HPDE6-E6E7 (cell line): Measurements from ENCODE around the gene XCR1.
"Not testable (repeated sequence)": the region's sequence is repeated elsewhere in the genome, so short reads cannot be mapped to it uniquely, and the experiment has no call there.

Source experiments
- DNase-seq: peaks from one replicate; pipeline ENCODE4 v3.0.0; 2011; ENCODE audit warnings: missing footprints; ENCODE audit errors: extremely low spot score

The XCR1 gene

DNA sequence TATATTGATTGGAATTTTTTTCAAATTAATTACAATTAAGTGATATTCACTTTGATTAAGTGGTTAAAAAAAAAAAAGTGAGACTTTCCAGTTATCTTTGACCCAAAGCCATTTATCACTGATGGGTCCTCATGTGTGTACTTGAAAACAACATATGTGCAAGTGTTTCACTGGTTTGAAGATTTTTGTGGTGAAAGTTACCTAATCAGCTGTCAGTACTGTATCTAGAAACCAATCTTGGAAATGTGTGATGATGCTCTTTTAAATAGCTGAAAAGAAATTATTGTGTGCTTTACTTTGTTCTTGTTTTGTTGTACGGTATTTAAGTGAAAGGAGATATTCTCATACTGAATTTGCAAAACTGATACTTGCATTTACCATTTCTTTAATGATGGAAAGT, 11.6 kb upstream of the XCR1 start:
- DNase-seq = no peak

DNA sequence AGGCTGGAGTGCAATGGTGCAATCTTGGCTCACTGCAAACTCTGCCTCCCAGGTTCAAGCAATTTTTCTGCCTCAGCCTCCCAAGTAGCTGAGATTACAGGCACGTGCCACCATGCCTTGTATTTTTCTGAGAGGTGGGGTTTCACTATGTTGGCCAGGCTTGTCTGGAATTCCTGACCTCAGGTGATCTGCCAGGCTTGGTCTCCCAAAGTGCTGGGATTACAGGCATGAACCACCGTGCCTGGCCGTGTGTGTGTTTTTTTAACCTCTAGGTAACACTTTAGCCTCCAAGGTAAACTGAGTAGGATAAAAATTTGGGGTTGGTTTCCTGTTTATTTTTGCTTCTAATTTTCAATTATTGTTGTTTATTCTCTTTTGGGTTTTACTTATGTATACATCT, 10.8 kb upstream of the XCR1 start:
- DNase-seq = not testable (repeated sequence)

DNA sequence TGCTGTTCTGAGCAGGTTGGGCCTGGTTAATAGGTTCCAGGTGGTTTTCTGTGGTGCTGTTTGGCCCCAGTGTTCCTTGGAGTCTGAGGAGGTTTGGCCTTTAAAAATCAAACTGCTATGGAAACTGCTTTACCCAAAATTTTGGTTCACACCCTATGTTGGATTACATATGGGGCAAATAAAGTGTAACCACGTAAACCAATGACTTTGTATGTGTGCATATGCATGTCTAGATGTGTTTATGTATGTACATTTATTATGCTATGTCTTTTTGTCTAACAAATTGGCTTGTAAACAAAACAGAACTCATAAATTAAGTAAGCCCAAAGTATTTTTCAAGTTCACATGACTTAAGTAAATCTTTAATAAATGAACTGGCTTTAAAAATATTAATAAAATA, 8.9 kb upstream of the XCR1 start:
- DNase-seq = no peak

DNA sequence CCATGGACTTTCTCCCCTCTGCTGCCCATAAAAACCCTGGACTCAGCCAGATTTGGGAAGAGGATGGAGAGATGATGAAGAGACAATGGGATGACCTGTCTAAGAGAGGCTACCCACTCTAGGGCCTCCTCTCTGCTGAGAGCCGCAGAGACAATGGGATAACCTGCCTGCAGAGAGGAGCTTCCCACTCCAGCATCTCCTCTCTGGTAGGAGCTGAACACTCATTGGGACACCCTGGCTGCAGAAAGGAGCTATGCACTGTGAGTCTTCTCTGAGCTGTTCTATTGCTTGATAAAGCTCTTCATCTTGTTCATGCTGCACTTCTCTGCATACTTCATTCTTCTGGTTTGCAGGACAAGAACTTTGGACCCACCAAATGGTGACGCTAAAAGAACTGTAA, 4.5 kb upstream of the XCR1 start:
- DNase-seq = no peak

DNA sequence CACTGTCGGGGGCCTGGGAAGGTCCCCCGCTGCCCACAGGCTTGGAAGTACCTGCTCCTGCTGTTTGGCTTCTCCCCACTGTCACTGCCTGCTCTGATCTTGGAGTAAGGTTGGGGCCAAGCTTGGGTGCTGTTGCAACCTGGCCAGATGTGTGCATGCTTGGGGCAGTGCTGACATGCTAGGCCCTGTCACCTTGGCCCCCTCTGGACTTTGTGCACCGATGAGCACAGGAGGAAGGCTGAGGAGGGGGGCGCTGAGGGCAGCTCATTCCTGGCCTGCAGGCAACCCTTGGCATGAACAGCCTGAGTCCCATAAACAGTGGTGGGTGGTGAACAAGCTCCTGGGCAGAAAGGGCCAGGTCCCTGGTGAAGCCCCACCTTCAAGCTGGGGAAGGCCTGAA, 4.0 kb upstream of the XCR1 start:
- DNase-seq = no peak

DNA sequence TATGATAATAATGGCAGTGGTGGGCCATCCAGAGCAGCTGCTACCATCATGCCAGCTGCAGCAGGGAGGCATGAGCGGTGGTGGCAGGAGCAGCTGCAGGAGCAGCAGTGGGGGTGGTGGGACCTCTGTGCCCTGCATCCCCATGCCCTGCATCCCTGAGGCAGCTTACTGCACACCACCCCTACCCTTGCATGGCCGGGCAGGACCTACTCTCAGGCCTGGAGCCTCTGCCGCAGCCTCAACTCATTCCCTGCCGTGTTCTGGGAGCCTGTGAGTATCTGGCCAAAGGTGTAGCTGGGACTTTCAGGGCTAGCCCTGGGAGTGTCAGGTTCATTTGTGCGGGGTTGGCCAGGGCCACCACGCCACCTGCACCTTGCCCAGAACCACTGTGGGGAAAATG, 3.3 kb upstream of the XCR1 start:
- DNase-seq = no peak

DNA sequence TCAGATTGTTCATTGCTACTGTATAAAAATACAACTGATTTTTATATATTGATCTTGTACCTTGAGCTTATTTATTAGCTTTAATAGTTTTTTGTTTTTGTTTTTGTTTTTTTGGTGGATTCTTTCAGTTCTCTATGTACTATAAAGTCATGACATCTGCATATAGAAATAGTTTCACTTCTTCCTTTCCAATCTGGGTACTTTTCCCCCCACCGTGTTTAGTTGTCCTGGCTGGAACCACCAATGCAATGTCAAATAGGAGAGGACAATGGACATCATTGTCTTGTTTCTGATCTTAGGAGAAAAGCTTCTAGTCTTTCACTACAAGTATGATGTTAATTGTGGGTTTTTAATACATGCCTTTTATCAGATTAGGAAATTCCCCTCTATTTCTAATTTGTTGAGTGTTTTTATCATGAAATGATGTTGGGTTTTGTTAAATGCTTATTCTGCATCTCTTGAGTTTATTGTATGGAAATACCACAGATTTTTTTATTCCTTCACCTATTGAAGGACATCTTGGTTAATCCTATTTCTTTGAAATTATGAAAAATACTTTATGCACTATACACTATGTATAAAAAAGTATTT, 2.8 kb upstream of the XCR1 start:
- no peak for DNase-seq

DNA sequence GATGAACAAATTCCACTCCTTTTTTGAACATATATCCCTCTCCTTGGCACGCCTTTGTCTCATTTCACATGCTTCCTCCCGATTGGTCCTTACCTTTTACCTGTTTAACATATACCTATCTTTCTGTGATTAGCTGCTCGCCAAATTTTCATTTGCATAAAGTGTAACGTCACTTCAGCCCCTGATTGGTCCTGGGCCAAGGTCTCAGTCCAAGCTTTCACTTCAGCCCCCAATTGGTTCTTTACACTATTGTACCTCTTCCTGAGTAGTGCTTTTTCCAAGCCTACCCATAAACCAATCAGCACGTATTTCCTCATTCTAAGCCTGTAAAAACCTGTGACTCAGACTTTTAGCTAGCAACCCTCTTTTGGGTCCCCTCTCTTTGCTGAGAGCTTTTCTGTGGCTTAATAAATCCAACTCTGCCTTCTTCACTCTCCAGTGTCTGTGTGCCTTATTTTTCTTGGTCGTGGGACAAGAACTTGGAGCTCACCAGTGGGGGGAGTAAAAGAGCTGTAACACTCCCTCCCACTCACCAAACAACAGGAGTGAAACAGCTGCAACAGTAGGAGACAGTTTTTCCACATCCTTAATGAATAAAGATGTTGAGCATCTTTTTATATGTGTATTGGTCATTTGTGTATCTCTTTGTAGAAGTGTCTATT, 584 bp upstream of the XCR1 start:
- no peak for DNase-seq

DNA sequence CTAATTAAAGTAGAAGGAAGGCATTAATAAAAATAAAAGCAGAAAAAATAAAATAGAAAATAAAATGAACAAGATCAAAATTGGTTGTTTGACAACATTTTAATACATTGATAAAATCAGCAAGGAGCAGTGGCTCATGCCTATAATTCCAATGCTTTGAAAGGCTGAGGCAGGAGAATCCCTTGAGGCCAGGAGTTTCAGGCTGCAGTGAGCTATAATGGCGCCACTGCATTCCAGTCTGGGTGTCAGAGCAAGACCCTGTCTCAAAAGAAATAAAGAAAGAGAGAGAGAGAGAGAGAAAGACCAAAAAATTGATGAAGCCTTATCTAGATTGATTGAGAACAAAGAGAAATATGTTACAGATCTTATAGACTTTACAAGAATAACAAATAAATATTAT, 2.1 kb downstream of the XCR1 start:
- DNase-seq = no peak

DNA sequence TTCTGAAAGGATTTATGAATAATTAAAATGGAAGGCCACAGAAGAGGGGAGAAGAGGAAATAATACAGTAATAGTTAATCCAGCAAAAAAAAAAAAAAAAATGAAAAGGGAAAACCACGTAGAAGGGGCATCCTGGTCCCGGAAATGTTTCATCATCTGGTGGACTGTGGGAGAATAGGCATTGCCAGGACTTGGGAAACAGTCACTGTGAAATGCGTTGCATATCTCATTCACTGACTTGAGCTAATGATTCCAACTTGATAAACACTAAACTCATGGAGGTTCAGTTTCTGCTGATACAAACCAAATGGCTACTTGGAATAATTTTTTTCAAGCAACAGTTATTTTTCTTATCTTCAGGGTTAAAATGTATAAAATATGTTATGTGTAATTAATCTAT, 3.2 kb downstream of the XCR1 start:
- DNase-seq = no peak

DNA sequence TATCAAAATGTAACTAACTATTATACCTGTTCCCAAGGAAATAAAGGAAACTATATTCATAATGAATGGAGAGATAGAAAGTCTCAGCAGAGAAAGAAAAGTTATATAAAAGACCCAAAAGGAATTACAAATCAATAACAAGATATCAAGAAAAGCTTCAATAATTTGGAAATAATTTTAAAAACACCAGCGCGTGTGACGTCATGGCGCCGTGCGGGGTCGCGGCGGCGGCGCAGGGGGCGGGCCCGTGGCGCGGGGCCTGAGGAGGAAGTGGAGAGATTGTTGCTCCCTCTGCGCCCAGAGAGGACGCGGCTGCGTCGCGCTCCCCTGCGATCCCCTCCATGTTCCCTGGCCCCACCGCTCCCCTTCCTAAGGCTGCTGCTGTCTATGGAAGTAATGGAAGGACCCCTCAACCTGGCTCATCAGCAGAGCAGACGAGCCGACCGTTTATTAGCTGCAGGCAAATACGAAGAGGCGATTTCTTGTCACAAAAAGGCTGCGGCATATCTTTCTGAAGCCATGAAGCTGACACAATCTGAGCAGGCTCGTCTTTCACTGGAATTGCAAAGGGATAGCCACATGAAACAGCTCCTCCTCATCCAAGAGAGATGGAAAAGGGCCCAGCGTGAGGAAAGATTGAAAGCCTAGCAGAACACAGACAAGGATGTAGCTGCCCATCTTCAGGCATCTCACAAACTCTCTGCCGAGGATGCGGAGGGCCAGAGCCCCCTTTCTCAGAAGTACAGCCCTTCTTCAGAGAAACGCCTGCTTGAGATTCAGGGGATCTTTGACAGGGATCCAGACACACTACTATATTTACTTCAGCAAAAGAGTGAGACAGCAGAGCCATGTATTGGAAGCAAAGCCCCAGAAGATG, 4.1 kb downstream of the XCR1 start:
- no peak for DNase-seq

DNA sequence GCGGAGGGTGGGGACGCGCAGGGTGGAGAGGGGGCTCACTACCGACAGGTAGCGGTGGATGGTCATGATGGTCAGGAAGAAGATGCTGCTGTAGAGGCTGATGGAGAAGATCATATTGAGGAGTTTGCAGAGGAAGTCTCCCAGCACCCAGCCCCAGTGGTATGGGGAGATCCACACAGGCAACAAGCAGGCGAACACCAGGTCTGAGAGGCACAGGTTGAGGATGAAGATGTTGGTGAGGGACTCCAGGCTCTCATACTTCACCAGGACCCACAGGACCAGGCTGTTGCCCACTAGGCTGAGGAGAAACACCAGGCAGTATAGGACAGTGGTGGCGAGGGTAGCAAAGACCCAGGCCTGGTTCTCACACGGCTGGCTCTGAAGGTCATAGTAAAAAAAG, 5.8 kb downstream of the XCR1 start:
- DNase-seq = no peak

DNA sequence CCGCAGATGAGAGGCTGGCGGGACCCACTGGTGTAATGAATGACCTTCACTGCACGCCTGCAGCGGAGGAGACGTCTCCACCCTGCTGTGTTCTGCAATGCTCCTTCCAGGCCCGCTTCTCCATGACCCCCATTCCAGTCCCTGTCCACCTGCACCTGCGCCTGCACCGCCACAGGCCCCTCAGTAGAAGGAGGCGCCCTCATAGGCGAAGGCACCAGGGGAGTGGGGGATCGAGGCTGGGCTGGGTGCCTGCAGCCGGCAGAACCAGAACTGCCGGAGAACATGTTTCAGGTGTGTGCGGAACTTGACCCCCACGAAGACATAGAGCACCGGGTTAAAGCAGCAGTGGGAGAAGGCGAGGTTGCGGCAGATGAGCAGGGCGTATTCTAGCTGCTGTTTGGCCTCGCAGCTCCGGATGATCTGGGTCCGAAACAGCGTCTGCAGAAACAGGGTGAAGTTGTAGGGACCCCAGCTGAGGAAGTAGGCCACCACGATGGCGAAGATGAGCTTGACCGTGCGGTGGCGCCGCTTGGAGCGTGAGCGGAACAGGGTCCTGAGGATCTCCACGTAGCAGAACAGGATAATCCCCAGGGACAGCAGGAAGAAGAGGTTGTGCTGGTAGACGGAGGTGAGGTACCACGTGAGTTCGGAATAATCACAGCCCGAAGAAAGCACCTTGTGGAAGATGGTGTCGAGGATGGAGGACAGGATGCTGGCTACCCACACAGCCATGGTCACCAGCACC, 6.3 kb downstream of the XCR1 start:
- DNase-seq = no peak

DNA sequence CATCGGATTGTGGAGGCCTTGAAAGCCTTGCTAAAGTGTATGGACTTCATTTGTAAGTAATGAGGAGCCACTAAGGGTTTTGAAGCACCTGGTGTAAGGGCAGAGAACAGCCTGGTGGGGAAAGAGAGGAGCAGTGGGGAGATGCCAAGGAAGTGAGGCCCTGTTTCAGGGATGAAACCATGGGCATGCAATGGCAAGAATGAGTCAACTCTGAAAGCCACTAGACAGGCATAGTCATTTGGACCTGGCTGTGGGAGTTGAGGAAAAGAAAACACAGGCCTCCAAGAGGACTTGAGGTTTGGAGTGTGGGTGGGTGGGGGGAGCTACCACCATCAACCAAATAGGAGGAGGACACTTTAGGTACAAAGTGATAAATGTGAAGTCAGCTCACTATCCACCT, 7.6 kb downstream of the XCR1 start:
- DNase-seq = no peak

DNA sequence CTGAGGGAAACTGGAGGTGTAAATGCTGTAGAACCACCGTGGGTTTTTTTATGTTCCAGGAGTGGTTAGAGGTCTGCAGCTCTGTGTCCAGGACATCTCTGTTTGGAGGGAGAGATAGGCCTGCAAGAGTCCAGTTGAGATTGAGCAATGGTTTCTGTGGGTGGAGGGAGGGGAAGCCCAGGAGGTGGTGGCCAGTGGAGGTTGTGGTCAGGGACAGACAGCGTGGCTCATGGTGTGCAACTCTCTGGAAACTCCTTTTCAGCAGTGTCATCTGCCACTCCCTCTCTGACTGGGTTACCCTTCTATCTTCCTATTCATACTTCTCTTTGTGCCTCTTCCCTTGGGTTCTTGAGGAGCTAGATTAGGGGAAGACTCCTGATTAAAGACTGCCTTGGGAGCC, 9.6 kb downstream of the XCR1 start:
- no peak for DNase-seq

DNA sequence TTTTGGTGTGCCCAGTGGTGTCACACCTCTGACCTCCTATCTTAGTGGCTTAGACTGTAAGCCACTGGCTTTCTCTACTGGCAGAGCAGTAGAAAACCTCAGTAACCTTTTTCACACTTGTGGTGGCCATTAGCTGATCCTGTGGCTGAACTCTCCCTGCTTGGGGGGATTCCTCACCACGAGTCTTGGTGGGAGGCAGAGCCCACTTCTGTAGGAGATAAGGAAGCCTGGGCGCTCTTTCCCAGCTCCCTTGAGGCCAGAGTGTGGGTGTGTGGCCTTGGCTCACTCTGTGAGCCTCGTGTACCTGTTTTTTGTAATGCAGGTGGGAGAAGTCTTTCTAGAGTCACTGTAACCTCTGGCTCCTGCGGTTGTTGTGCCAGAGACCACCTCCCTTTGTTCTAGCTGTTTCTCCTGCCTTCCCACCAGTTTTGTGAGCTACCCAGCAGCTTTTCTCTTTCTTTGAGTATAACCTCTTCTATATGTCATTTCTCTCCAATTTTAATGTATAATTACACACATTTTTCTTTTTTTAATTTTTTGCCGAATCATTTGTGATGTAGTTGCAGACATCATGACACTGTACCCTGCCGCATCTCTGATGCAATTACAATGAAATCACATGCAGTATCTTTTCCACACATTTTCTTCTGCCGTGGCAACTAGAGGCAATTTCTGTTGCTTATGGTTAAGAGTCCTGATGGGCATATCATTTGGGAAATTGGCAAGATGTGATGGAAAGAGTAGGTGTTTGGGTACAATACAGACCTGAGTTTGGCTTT, 13.8 kb downstream of the XCR1 start:
- no peak for DNase-seq

DNA sequence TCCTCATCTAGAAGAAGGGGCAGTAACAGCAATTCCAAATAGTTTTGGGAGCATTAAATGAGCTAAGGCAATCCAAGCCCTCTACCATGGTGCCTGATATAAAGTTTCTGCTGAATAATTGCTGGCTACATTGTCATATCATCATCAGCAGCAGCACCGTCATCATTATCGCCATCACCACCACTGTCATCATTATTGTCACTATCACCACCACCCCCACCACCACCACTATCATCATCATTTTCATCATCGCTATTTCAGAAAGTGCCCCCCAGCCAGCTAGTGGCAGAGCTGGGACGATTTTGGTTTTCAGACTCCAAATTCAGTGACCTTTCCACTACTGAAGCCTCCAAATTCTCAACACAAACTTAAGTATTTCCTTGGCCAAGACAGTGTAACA, 15.0 kb downstream of the XCR1 start:
- DNase-seq = no peak

DNA sequence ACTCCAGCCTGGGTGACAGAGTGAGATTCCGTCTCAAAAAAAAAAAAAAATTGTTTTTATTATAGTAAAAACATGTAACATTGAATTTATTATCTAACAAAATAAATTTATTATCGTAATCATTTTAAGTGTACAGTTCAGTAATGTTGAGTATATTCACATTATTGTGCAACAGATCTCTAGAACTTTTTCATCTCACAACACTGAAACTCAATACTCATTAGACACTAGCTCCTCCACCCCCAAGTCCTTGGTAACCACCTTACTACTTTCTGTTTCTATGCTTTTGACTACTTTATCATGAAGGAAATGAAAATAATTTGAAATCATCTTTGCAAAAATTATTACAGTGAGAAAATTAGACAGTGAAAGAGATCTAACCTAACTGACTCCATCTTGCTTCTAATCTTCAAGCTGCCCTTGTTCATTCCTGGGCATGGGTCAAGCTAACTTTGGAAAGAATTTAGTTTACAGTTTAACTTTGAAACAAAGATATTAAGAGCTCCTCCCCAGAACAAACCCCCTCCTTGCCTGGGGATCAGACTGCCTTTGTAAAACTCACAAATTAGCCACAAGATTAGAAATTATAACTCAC, 16.7 kb downstream of the XCR1 start:
- DNase-seq = no peak

DNA sequence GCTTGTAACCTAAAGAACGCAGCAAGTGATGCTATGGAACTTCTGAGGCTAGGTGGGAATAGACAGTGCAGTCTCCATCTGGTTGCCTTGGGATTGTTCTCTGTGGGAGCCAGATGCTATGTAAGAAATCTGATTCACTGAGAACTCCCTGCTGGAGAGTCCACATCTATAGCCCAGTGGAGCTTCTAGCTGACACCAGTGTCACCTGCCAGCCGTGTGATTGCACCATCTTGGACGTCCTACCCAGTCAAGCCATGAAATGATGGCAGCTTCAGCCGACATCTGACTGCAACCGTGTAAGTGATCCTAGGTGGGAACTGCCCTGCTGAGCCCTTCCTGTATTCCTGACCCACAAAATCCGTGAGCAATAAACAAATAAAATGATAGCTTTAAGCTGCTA, 19.2 kb downstream of the XCR1 start:
- DNase-seq = no peak

DNA sequence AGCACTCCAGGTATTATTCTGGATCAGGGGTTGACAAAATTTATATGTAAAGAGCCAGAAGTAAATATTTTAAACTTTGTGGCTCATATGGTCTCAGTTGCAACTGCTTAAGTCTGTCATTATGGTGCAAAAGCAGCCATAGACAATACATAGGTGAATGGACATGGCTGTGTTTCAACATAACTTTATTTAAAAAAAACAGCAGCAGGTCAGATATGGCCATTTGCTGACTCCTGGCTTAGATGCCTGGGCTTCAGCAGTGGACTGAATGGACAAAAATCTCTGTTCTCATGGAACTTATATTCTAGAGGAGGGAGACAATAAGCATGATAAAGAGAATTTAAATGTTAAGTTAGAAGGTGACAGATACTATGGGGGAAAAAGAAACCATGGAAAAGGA, 20.0 kb downstream of the XCR1 start:
- DNase-seq = no peak
